ENCODE measurements around the gene NUMBL. TPM values are rescaled to one million over a fixed set of nuclear protein-coding genes. Genes with fewer than 3 reads are reported as not detected.

The NUMBL gene
- total and polyA plus RNA-seq, 2 experiments from 2014 or later: 33.4 to 35.1 TPM

GRCh38 chr19:40689339-40690049 is 957 bp downstream of the NUMBL start:
- DNase-seq: peak; percentile 59
- H3K9me2 ChIP-seq (ENCODE audit: insufficient read depth): no peaks in the 10 kb centered on the region
- TF ChIP-seq EZH2 (IDR thresholded peaks at IDR 0.05; ENCODE audit: insufficient read depth, poor library complexity, severe bottlenecking) (no peak), EZH2phosphoT487 (IDR thresholded peaks at IDR 0.05; ENCODE audit: insufficient read depth, low read depth) (no peak)
- peak overlapping the region; percentile 88 for H3K4me3 ChIP-seq
- in situ Hi-C loops (cut with MboI): no loop called here
- H3K27ac ChIP-seq: peak overlapping the region; percentile 89
- no peaks in the 10 kb centered on the region for H3K9me3 ChIP-seq (ENCODE audit: low read depth)
- H3K4me1 ChIP-seq (ENCODE audit: insufficient read depth): peaks cover 17% of the 10 kb centered on the region
- peaks cover 5% of the 10 kb centered on the region; the same call in 1 of the 2 replicates for H3F3A ChIP-seq (ENCODE audit: insufficient read depth)
- peaks cover 12% of the 10 kb centered on the region; the same call in 1 of the 2 replicates for H3K36me3 ChIP-seq (ENCODE audit: low read depth)
- peak overlapping the region; percentile 100 for H3K9ac ChIP-seq
- no peak overlapping the region for H2AFZ ChIP-seq
- H3K4me2 ChIP-seq (ENCODE audit: unreplicated experiment): peak overlapping the region; percentile 93
- WGBS, 2 experiments (ENCODE audit: low coverage in 1 of 2, low lambda C conversion rate in 2 of 2, missing lambda C conversion rate in 2 of 2): 1 to 2% methylated on average over 16 to 18 of the region's 18 CpGs
- no peaks in the 10 kb centered on the region for H4K20me1 ChIP-seq (ENCODE audit: insufficient read depth)
- H3K27me3 ChIP-seq (replicated peaks; ENCODE audit: insufficient read depth): no peaks in the 10 kb centered on the region
- H3K79me2 ChIP-seq (ENCODE audit: insufficient read depth): peaks cover 40% of the 10 kb centered on the region

- peak overlapping the region; percentile 89 for H3K27ac ChIP-seq
- in situ Hi-C loops (cut with MboI): no loop called here
- H3F3A ChIP-seq (ENCODE audit: insufficient read depth): peaks cover 5% of the 10 kb centered on the region; the same call in 1 of the 2 replicates
- H3K36me3 ChIP-seq (ENCODE audit: low read depth): peaks cover 12% of the 10 kb centered on the region; the same call in 1 of the 2 replicates
- peak overlapping the region; percentile 88 for H3K4me3 ChIP-seq
- no peak for DNase-seq
- H3K27me3 ChIP-seq (replicated peaks; ENCODE audit: insufficient read depth): no peaks in the 10 kb centered on the region
- peaks cover 17% of the 10 kb centered on the region for H3K4me1 ChIP-seq (ENCODE audit: insufficient read depth)
- peak overlapping the region; percentile 93 for H3K4me2 ChIP-seq (ENCODE audit: unreplicated experiment)
- WGBS, 2 experiments (ENCODE audit: low coverage in 1 of 2, low lambda C conversion rate in 2 of 2, missing lambda C conversion rate in 2 of 2): 0 to 4% methylated on average over 4 of the region's 4 CpGs
- H3K9me2 ChIP-seq (ENCODE audit: insufficient read depth): no peaks in the 10 kb centered on the region
- TF ChIP-seq EZH2 (IDR thresholded peaks at IDR 0.05; ENCODE audit: insufficient read depth, poor library complexity, severe bottlenecking) (no peak), EZH2phosphoT487 (IDR thresholded peaks at IDR 0.05; ENCODE audit: insufficient read depth, low read depth) (no peak)
- no peaks in the 10 kb centered on the region for H4K20me1 ChIP-seq (ENCODE audit: insufficient read depth)
- H3K9ac ChIP-seq: peak overlapping the region; percentile 100
- peaks cover 40% of the 10 kb centered on the region for H3K79me2 ChIP-seq (ENCODE audit: insufficient read depth)
- no peak overlapping the region for H2AFZ ChIP-seq
- H3K9me3 ChIP-seq (ENCODE audit: low read depth): no peaks in the 10 kb centered on the region
Measured at GRCh38 chr19:40688987-40689338, 1.5 kb downstream of the NUMBL start.

GRCh38 chr19:40688309-40688708 is 2.1 kb downstream of the NUMBL start:
- peaks cover 5% of the 10 kb centered on the region; the same call in 1 of the 2 replicates for H3F3A ChIP-seq (ENCODE audit: insufficient read depth)
- no peak overlapping the region for H2AFZ ChIP-seq
- peaks cover 40% of the 10 kb centered on the region for H3K79me2 ChIP-seq (ENCODE audit: insufficient read depth)
- no peaks in the 10 kb centered on the region for H3K9me3 ChIP-seq (ENCODE audit: low read depth)
- WGBS, 2 experiments (ENCODE audit: low coverage in 1 of 2, low lambda C conversion rate in 2 of 2, missing lambda C conversion rate in 2 of 2): 85 to 93% methylated on average over 1 of the region's 1 CpG
- no peaks in the 10 kb centered on the region for H3K27me3 ChIP-seq (replicated peaks; ENCODE audit: insufficient read depth)
- TF ChIP-seq EZH2 (IDR thresholded peaks at IDR 0.05; ENCODE audit: insufficient read depth, poor library complexity, severe bottlenecking) (no peak), EZH2phosphoT487 (IDR thresholded peaks at IDR 0.05; ENCODE audit: insufficient read depth, low read depth) (no peak)
- H3K4me2 ChIP-seq (ENCODE audit: unreplicated experiment): peak overlapping the region; percentile 93
- peak overlapping the region; percentile 100 for H3K9ac ChIP-seq
- peak overlapping the region; percentile 88 for H3K4me3 ChIP-seq
- in situ Hi-C loops (cut with MboI): no loop called here
- no peaks in the 10 kb centered on the region for H4K20me1 ChIP-seq (ENCODE audit: insufficient read depth)
- H3K9me2 ChIP-seq (ENCODE audit: insufficient read depth): no peaks in the 10 kb centered on the region
- H3K27ac ChIP-seq: peak overlapping the region; percentile 89
- H3K36me3 ChIP-seq (ENCODE audit: low read depth): peaks cover 18% of the 10 kb centered on the region; the same call in 1 of the 2 replicates
- DNase-seq: no peak
- H3K4me1 ChIP-seq (ENCODE audit: insufficient read depth): peaks cover 17% of the 10 kb centered on the region

GRCh38 chr19:40687525-40688016 is 2.9 kb downstream of the NUMBL start:
- TF ChIP-seq EZH2phosphoT487 (IDR thresholded peaks at IDR 0.05; ENCODE audit: insufficient read depth, low read depth): no peak
- TF ChIP-seq EZH2 (IDR thresholded peaks at IDR 0.05; ENCODE audit: insufficient read depth, poor library complexity, severe bottlenecking): no peak
- in situ Hi-C loops (cut with MboI): no loop called here
- H3K36me3 ChIP-seq (ENCODE audit: low read depth): peaks cover 20% of the 10 kb centered on the region; the same call in 1 of the 2 replicates
- H3K9me3 ChIP-seq (ENCODE audit: low read depth): no peaks in the 10 kb centered on the region
- H3F3A ChIP-seq (ENCODE audit: insufficient read depth): peaks cover 5% of the 10 kb centered on the region; the same call in 1 of the 2 replicates
- peak overlapping the region; percentile 88 for H3K4me3 ChIP-seq
- H3K27ac ChIP-seq: peak overlapping the region; percentile 89
- H3K27me3 ChIP-seq (replicated peaks; ENCODE audit: insufficient read depth): no peaks in the 10 kb centered on the region
- peak overlapping the region; percentile 100 for H3K9ac ChIP-seq
- no peak overlapping the region for H2AFZ ChIP-seq
- 6 to 7% methylated on average over 12 of the region's 12 CpGs for WGBS, 2 experiments (ENCODE audit: low coverage in 1 of 2, low lambda C conversion rate in 2 of 2, missing lambda C conversion rate in 2 of 2)
- DNase-seq: peak; percentile 95
- peak overlapping the region; percentile 93 for H3K4me2 ChIP-seq (ENCODE audit: unreplicated experiment)
- peaks cover 40% of the 10 kb centered on the region for H3K79me2 ChIP-seq (ENCODE audit: insufficient read depth)
- no peaks in the 10 kb centered on the region for H4K20me1 ChIP-seq (ENCODE audit: insufficient read depth)
- no peaks in the 10 kb centered on the region for H3K9me2 ChIP-seq (ENCODE audit: insufficient read depth)
- peaks cover 17% of the 10 kb centered on the region for H3K4me1 ChIP-seq (ENCODE audit: insufficient read depth)

Data from GM23248 (cell line).